WTC11 (cell line): ENCODE data around the gene U2SURP. TPM values are rescaled to one million over a fixed set of nuclear protein-coding genes. Genes with fewer than 3 reads are reported as not detected.

ENCODE experiments used
- ATAC-seq: fragments of 200-7000 bp; cut with Tn5 transposase; 2 replicates; pipeline ENCODE4 v1.10.0; 2021; ENCODE audit warnings: mild to moderate bottlenecking, moderate library complexity
- CTCF ChIA-PET: fragments of 300-600 bp; sonication (Branson Sonifier 250); formaldehyde crosslinking; loops from one replicate; lab custom pipeline; 2021; ENCODE audit warnings: antibody characterized with exemption; lab: Charles Lee
- POLR2A ChIA-PET: fragments of 350-600 bp; sonication (Branson Sonifier 250); formaldehyde crosslinking; loops from one replicate; lab custom pipeline; 2021; ENCODE audit warnings: antibody characterized with exemption; lab: Charles Lee
- DNase-seq: peaks from one replicate; pipeline ENCODE4 v3.0.0; 2021; ENCODE audit warnings: low spot score
- H3K27ac Mint-ChIP-seq: 2 replicates; pipeline ENCODE4 v1.8.0; 2021; ENCODE audit warnings: mixed read lengths
- H3K27me3 Mint-ChIP-seq: 2 replicates; pipeline ENCODE4 v1.8.0; 2021; ENCODE audit warnings: low read depth, mild to moderate bottlenecking, moderate library complexity, mixed read lengths
- H3K36me3 Mint-ChIP-seq: 2 replicates; pipeline ENCODE4 v1.8.0; 2021; ENCODE audit warnings: mixed read lengths
- H3K4me1 Mint-ChIP-seq: 2 replicates; pipeline ENCODE4 v1.8.0; 2022; ENCODE audit warnings: mixed read lengths
- H3K4me3 Mint-ChIP-seq: 2 replicates; pipeline ENCODE4 v1.8.0; 2021; ENCODE audit warnings: mild to moderate bottlenecking, moderate library complexity, mixed read lengths
- H3K9me3 Mint-ChIP-seq: 2 replicates; pipeline ENCODE4 v1.8.0; 2021; ENCODE audit warnings: mixed read lengths
- CTCF ChIP-seq: fragments of 200-600 bp; IDR thresholded peaks from 2 replicates; pipeline ENCODE4 v1.8.0; 2022; ENCODE audit warnings: antibody characterized with exemption
- ELF4 ChIP-seq: sonication (generic); formaldehyde crosslinking; IDR thresholded peaks from 2 replicates; pipeline ENCODE4 v1.8.1; 2022; ENCODE audit warnings: low read depth, mild to moderate bottlenecking, moderate library complexity, missing genetic modification reagents
- FOXJ3 ChIP-seq: sonication (generic); formaldehyde crosslinking; IDR thresholded peaks from 2 replicates; pipeline ENCODE4 v1.9.0; 2021; ENCODE audit warnings: missing genetic modification reagents, mild to moderate bottlenecking, borderline replicate concordance
- JAZF1 ChIP-seq: fragments of 250-450 bp; sonication (Bioruptor Pico); IDR thresholded peaks from 2 replicates; pipeline ENCODE4 v1.9.0; 2021; ENCODE audit warnings: moderate library complexity, mild to moderate bottlenecking, inconsistent platforms
- MYBL2 ChIP-seq: sonication (generic); formaldehyde crosslinking; IDR thresholded peaks from 2 replicates; pipeline ENCODE4 v1.8.1; 2023; ENCODE audit warnings: mild to moderate bottlenecking, moderate library complexity, missing genetic modification reagents
- RORB ChIP-seq: fragments of 250-450 bp; sonication (Bioruptor Pico); IDR thresholded peaks from 2 replicates; pipeline ENCODE4 v1.9.0; 2021; ENCODE audit warnings: mild to moderate bottlenecking
- SMAD4 ChIP-seq: sonication (generic); formaldehyde crosslinking; IDR thresholded peaks from 2 replicates; pipeline ENCODE4 v1.8.0; 2022; ENCODE audit warnings: mild to moderate bottlenecking, missing genetic modification reagents
- STAT6 ChIP-seq: sonication (generic); formaldehyde crosslinking; conservative IDR thresholded peaks from 2 replicates; pipeline ENCODE4 v1.8.1; 2023; ENCODE audit warnings: mild to moderate bottlenecking, low read depth, missing genetic modification reagents, moderate library complexity
- TEAD1 ChIP-seq: sonication (generic); formaldehyde crosslinking; IDR thresholded peaks from 2 replicates; pipeline ENCODE4 v1.8.0; 2022; ENCODE audit warnings: mild to moderate bottlenecking, missing genetic modification reagents
- ZNF281 ChIP-seq: sonication (generic); formaldehyde crosslinking; IDR thresholded peaks from 2 replicates; pipeline ENCODE4 v1.8.0; 2023; ENCODE audit warnings: mild to moderate bottlenecking, missing genetic modification reagents
- total RNA-seq: library from RNA; stranded (reverse); gene quantifications from 3 replicates; pipeline ENCODE4 v1.2.3, GENCODE V29; 2021
- TF ChIP-seq, protein P1 (sequence below): sonication (generic); formaldehyde crosslinking; conservative IDR thresholded peaks from 2 replicates; pipeline ENCODE4 v1.8.1; 2022; ENCODE audit warnings: mild to moderate bottlenecking, missing genetic modification reagents
- TF ChIP-seq, protein P2 (sequence below): fragments of 250-450 bp; sonication (Bioruptor Pico); IDR thresholded peaks from 2 replicates; pipeline ENCODE4 v1.9.0; 2021; ENCODE audit warnings: moderate library complexity, mild to moderate bottlenecking, inconsistent platforms, borderline replicate concordance
- TF ChIP-seq, protein P3 (sequence below): fragments of 250-450 bp; sonication (Bioruptor Pico); IDR thresholded peaks from 2 replicates; pipeline ENCODE4 v1.8.0; 2021; ENCODE audit warnings: mild to moderate bottlenecking

Gene U2SURP
- total RNA-seq, 1 experiment from 2014 or later, result 133 TPM

DNA sequence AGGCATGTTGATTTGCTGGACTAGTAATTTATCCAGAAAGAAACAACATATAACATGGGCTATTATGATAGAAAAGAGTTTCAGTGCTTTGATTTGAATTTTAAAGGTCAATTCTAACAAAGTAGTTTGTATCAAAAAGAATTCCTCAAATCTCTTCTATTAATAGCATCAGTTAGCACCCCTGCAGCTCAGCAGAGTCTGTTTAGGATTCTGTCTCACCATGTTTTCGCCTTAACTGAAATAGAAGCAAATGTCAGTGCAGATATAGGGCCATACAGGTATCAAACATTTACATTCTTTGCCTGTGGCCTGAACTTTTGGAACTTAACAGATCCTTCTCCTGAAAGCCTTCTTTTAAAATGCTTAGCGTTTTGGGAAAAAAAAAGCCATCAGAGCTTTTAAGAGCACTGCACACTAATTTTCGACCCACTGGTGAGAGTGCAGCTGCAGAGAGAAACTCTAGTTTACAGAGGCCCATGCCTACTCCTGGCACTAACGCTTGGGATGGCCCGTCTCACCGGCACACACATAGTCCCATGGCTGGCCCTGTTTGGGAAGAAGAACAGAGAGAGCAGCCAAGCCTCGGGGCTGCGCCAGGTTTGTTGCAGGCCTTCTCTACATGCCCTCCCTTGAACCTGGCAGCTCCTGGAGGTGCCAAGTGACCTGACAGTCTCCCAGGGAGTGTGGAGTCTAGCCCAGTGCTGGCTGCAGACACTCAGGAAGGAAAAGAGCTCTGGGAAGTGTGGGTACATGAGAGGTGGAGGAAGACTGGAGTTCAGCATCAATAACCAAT lies 28.0 kb upstream of the U2SURP start:
- no peak for TF ChIP-seq SMAD4
- TF ChIP-seq RORB (CRISPR knock-in tag), result no peak
- TF ChIP-seq TEAD1 (CRISPR knock-in tag), result no peak
- no peak for TF ChIP-seq FOXJ3 (CRISPR knock-in tag)
- TF ChIP-seq JAZF1 (CRISPR knock-in tag), result no peak
- TF ChIP-seq STAT6 (CRISPR knock-in tag), result no peak
- TF ChIP-seq, protein P1, sequence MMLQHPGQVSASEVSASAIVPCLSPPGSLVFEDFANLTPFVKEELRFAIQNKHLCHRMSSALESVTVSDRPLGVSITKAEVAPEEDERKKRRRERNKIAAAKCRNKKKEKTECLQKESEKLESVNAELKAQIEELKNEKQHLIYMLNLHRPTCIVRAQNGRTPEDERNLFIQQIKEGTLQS (CRISPR knock-in tag), result no peak
- TF ChIP-seq, protein P2, sequence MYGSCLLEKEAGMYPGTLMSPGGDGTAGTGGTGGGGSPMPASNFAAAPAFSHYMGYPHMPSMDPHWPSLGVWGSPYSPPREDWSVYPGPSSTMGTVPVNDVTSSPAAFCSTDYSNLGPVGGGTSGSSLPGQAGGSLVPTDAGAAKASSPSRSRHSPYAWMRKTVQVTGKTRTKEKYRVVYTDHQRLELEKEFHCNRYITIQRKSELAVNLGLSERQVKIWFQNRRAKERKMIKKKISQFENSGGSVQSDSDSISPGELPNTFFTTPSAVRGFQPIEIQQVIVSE (CRISPR knock-in tag), result no peak
- TF ChIP-seq MYBL2 (CRISPR knock-in tag), result no peak
- no peak for TF ChIP-seq ELF4 (CRISPR knock-in tag)
- TF ChIP-seq, protein P3, sequence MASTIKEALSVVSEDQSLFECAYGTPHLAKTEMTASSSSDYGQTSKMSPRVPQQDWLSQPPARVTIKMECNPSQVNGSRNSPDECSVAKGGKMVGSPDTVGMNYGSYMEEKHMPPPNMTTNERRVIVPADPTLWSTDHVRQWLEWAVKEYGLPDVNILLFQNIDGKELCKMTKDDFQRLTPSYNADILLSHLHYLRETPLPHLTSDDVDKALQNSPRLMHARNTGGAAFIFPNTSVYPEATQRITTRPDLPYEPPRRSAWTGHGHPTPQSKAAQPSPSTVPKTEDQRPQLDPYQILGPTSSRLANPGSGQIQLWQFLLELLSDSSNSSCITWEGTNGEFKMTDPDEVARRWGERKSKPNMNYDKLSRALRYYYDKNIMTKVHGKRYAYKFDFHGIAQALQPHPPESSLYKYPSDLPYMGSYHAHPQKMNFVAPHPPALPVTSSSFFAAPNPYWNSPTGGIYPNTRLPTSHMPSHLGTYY (CRISPR knock-in tag), result no peak
- Mint-ChIP-seq H3K36me3 (no peaks in the 10 kb centered on the region), H3K9me3 (no peaks in the 10 kb centered on the region), H3K4me3 (no peak overlapping the region), H3K4me1 (no peaks in the 10 kb centered on the region), H3K27ac (no peak overlapping the region), H3K27me3 (no peaks in the 10 kb centered on the region; the same call in none of the 2 replicates)
- ChIA-PET POLR2A (interaction anchor here (0.5 kb wide), 1 partner anchor 110 kb away, joined by 4 read pairs; no protein-coding TSS in a partner anchor), CTCF (interaction anchor here (0.6 to 1.0 kb wide), 3 partner anchors 43 to 145 kb away, joined by 3 to 7 read pairs (median 4); no protein-coding TSS in a partner anchor)
- DNase-seq, result no peak
- ATAC-seq, result no peak

DNA sequence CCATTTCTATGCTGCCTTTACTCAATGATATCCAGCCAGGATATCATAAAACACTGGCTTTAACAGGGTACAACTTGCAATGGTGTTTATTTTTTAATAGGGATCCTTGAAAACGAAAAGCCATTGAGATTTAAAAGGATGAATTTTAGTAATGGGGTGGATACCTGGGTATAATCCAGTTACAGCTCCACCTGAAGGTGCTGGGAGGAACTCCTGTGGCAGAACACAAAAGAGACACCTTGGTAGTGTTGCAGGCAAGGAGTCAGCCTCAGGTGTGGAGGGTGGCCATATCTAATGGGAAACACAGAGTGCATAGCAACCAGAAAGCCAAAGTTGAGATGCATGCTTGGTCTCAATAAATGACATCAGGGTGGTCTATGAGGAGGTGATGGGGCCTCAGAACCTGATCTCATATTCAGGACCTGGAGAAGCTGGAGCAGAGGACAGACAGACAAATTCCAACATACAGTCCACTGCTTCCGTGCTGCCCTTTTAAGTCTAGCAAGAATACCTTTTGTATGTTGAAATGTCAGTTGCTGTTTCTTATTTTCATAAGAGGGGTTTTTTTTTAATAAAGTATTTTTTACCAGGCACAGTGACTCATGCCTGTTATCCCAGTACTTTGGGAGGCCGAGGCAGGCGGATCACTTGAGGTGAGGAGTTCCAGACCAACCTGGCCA lies 25.9 kb upstream of the U2SURP start:
- no peak for DNase-seq
- TF ChIP-seq ZNF281, result no peak
- TF ChIP-seq CTCF, result peak; percentile 22; the same call in 1 of the 2 replicates
- ATAC-seq, result peak; percentile 93
- no peak overlapping the region for H3K27ac Mint-ChIP-seq
- CTCF ChIA-PET, result interaction anchor here (0.6 to 2.1 kb wide), 18 partner anchors 9 to 398 kb away, joined by 3 to 11 read pairs (median 4); partner anchors contain the start of gene U2SURP
- no peaks in the 10 kb centered on the region; the same call in 1 of the 2 replicates for H3K27me3 Mint-ChIP-seq
- no peak overlapping the region for H3K4me3 Mint-ChIP-seq
- H3K4me1 Mint-ChIP-seq, result no peaks in the 10 kb centered on the region
- H3K36me3 Mint-ChIP-seq, result no peaks in the 10 kb centered on the region
- no peaks in the 10 kb centered on the region for H3K9me3 Mint-ChIP-seq
- POLR2A ChIA-PET, result interaction anchor here (0.8 kb wide), 1 partner anchor 11 kb away, joined by 6 read pairs; no protein-coding TSS in a partner anchor
